Astrocyte (in vitro differentiated cells and primary cell): ENCODE measurements around the gene GCSAM. TPM values are rescaled to one million over a fixed set of nuclear protein-coding genes. Genes with fewer than 3 reads are reported as not detected.

Experiments used
- DNase-seq: peaks from one replicate; pipeline ENCODE4 v3.0.0-alpha.2; 2010; ENCODE audit warnings: low read depth
- FAIRE-seq: peaks from 2 replicates; lab custom pipeline; 2011; peaks lifted over from hg19 to GRCh38; lab: Jason Lieb, UNC
- H2AFZ ChIP-seq: 2 replicates; pipeline ENCODE4 v1.6.0; 2012; ENCODE audit warnings: low read depth, low read length, inconsistent platforms
- H3K27ac ChIP-seq: 2 replicates; pipeline ENCODE4 v1.5.1; 2011; ENCODE audit warnings: low read depth, low read length, inconsistent platforms
- H3K27me3 ChIP-seq: 2 replicates; pipeline ENCODE4 v1.6.0; 2011; ENCODE audit warnings: low read length, inconsistent platforms; ENCODE audit not compliant: insufficient read depth
- H3K36me3 ChIP-seq: 2 replicates; pipeline ENCODE4 v1.5.1; 2011; ENCODE audit warnings: low read length, inconsistent platforms; ENCODE audit not compliant: insufficient read depth
- H3K4me1 ChIP-seq: 2 replicates; pipeline ENCODE4 v1.5.1; 2011; ENCODE audit warnings: low read length, inconsistent platforms; ENCODE audit not compliant: insufficient read depth
- H3K4me2 ChIP-seq: 2 replicates; pipeline ENCODE4 v1.6.0; 2012; ENCODE audit warnings: low read length, inconsistent platforms
- H3K4me3 ChIP-seq: 2 replicates; pipeline ENCODE4 v1.5.1; 2011; ENCODE audit warnings: low read depth, mild to moderate bottlenecking, low read length, inconsistent platforms; ENCODE audit not compliant: insufficient read depth
- H3K79me2 ChIP-seq: 2 replicates; pipeline ENCODE4 v1.6.0; 2012; ENCODE audit warnings: mild to moderate bottlenecking, low read length, inconsistent platforms; ENCODE audit not compliant: insufficient read depth
- H3K9ac ChIP-seq: 2 replicates; pipeline ENCODE4 v1.6.0; 2012; ENCODE audit warnings: mild to moderate bottlenecking, low read length, inconsistent platforms
- H3K9me3 ChIP-seq: 2 replicates; pipeline ENCODE4 v1.5.1; 2012; ENCODE audit warnings: low read depth, mild to moderate bottlenecking, low read length, inconsistent platforms; ENCODE audit not compliant: insufficient read depth
- H4K20me1 ChIP-seq: 2 replicates; pipeline ENCODE4 v1.6.0; 2012; ENCODE audit warnings: low read length, inconsistent platforms; ENCODE audit not compliant: insufficient read depth
- H3K27ac Mint-ChIP-seq: one replicate; pipeline ENCODE4 v1.8.0; 2021; ENCODE audit warnings: mild to moderate bottlenecking, mixed read lengths; ENCODE audit not compliant: unreplicated experiment
- H3K27me3 Mint-ChIP-seq: one replicate; pipeline ENCODE4 v1.8.0; 2021; ENCODE audit warnings: low read depth, mixed read lengths; ENCODE audit not compliant: unreplicated experiment
- H3K36me3 Mint-ChIP-seq: one replicate; pipeline ENCODE4 v1.8.0; 2021; ENCODE audit warnings: low read depth, mixed read lengths; ENCODE audit not compliant: unreplicated experiment
- H3K4me1 Mint-ChIP-seq: one replicate; pipeline ENCODE4 v1.8.0; 2021; ENCODE audit warnings: low read depth, mixed read lengths; ENCODE audit not compliant: unreplicated experiment
- H3K4me3 Mint-ChIP-seq: one replicate; pipeline ENCODE4 v1.8.0; 2021; ENCODE audit warnings: mild to moderate bottlenecking, moderate library complexity, mixed read lengths; ENCODE audit not compliant: unreplicated experiment
- H3K9me3 Mint-ChIP-seq: one replicate; pipeline ENCODE4 v1.8.0; 2021; ENCODE audit warnings: mild to moderate bottlenecking, mixed read lengths; ENCODE audit not compliant: unreplicated experiment
- EZH2 ChIP-seq: IDR thresholded peaks from 2 replicates; pipeline ENCODE4 v1.6.1; 2012; ENCODE audit warnings: mild to moderate bottlenecking, low read length, inconsistent platforms; ENCODE audit not compliant: insufficient read depth
- total RNA-seq: library from RNA; stranded (reverse); gene quantifications from 2 replicates; pipeline ENCODE4 v1.2.1, GENCODE V29; 2021
- TF ChIP-seq, protein P1 (sequence below): IDR thresholded peaks from 2 replicates; pipeline ENCODE4 v1.5.1; 2011; ENCODE audit warnings: low read depth, mild to moderate bottlenecking, inconsistent platforms, low read length, moderate library complexity; ENCODE audit not compliant: insufficient read depth

GCSAM gene
- total RNA-seq, 1 donor from 2014 or later = not detected

DNA sequence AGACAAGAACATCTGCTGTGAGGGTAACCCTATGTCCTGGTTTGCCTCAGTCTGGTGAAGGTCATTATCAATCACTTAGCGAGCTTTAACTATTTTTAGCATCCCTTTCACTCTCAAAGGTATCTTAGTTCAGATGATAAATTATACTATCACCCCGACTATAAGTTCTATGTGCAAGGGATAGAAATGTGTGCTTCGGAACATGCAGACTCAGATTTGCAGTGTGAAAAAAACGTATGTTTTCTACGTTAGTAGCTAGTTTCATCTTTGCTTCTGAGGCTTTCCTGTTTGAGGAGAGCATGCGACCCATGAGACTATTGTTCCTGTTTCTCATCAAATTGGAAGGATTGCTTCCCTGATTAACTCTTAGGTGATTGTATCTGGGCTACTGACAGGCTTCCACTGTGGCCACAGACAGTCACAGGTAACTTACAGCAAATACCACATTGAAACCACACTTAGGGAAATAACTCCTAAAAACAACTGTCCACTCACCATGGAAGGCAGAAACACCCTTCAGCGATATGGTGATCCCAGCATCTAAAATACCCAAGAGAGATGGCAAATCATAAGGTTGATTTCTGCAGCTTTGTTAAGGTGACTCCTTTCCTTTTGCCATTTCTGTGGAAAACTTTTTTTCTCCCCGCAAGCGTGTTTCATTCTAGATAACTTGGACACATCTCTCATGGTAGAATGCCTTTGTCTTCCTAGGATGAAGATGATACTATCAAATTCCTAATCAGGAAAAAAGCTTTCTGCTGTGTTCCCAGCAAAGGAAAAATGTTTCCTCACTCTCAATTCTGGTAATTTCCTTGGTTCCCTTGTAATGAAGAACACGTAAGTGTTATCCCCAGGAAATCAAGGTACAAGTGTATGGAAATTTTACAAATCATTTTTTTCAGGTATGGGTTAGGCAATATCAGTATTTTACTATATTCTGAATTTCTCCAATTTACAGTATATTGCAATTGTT lies 5.2 kb downstream of the GCSAM start:
- H3K79me2 ChIP-seq = no peaks in the 10 kb centered on the region
- H3K9me3 Mint-ChIP-seq = no peaks in the 10 kb centered on the region
- H3K4me3 Mint-ChIP-seq = no peak overlapping the region
- DNase-seq (no peak), FAIRE-seq (no peak)
- no peak overlapping the region for H3K4me3 ChIP-seq
- peaks cover 17% of the 10 kb centered on the region for H3K36me3 Mint-ChIP-seq
- TF ChIP-seq, protein P1, sequence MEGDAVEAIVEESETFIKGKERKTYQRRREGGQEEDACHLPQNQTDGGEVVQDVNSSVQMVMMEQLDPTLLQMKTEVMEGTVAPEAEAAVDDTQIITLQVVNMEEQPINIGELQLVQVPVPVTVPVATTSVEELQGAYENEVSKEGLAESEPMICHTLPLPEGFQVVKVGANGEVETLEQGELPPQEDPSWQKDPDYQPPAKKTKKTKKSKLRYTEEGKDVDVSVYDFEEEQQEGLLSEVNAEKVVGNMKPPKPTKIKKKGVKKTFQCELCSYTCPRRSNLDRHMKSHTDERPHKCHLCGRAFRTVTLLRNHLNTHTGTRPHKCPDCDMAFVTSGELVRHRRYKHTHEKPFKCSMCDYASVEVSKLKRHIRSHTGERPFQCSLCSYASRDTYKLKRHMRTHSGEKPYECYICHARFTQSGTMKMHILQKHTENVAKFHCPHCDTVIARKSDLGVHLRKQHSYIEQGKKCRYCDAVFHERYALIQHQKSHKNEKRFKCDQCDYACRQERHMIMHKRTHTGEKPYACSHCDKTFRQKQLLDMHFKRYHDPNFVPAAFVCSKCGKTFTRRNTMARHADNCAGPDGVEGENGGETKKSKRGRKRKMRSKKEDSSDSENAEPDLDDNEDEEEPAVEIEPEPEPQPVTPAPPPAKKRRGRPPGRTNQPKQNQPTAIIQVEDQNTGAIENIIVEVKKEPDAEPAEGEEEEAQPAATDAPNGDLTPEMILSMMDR = no peak
- no peak for TF ChIP-seq EZH2
- H3K27ac Mint-ChIP-seq = no peak overlapping the region
- no peak overlapping the region for H3K9ac ChIP-seq
- no peaks in the 10 kb centered on the region for H4K20me1 ChIP-seq
- H3K4me2 ChIP-seq = no peak overlapping the region
- no peak overlapping the region for H2AFZ ChIP-seq
- H3K27ac ChIP-seq = no peak overlapping the region
- peaks cover 2% of the 10 kb centered on the region for H3K4me1 Mint-ChIP-seq
- no peaks in the 10 kb centered on the region for H3K27me3 ChIP-seq
- H3K27me3 Mint-ChIP-seq = no peaks in the 10 kb centered on the region
- no peaks in the 10 kb centered on the region for H3K4me1 ChIP-seq
- H3K9me3 ChIP-seq = no peaks in the 10 kb centered on the region
- H3K36me3 ChIP-seq = no peaks in the 10 kb centered on the region

DNA sequence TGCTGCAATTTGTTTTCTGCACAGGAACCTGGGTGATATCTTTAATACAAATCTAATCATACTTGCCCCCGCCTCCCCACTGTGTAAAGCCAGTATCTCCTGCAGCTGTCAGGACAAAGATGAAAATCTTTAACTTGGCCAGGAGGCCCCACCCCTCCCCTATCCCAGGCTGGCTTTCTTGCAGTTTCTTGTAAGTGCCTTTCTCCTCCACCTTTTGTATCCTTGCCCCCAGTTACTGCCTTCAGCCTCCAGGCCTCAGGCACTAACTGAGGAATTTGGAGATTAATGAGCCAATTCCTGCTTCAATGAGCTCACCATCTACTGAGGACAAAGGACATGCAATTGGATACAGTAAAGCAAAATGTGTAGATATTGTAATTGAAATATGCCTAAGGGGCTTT lies 6.5 kb downstream of the GCSAM start:
- DNase-seq = no peak
- Histone ChIP-seq H3K9me3 (no peaks in the 10 kb centered on the region), H3K4me2 (no peak overlapping the region), H3K27me3 (no peaks in the 10 kb centered on the region), H3K79me2 (no peaks in the 10 kb centered on the region), H2AFZ (no peak overlapping the region), H3K4me1 (no peaks in the 10 kb centered on the region), H3K27ac (no peak overlapping the region), H3K9ac (no peak overlapping the region), H3K36me3 (no peaks in the 10 kb centered on the region), H4K20me1 (no peaks in the 10 kb centered on the region), H3K4me3 (no peak overlapping the region)
- peaks cover 2% of the 10 kb centered on the region for H3K4me1 Mint-ChIP-seq
- H3K4me3 Mint-ChIP-seq = no peak overlapping the region
- H3K27ac Mint-ChIP-seq = no peak overlapping the region
- H3K36me3 Mint-ChIP-seq = peaks cover 19% of the 10 kb centered on the region
- TF ChIP-seq, protein P1 = no peak
- no peak for TF ChIP-seq EZH2
- H3K27me3 Mint-ChIP-seq = no peaks in the 10 kb centered on the region
- no peaks in the 10 kb centered on the region for H3K9me3 Mint-ChIP-seq
- no peak for FAIRE-seq
